HG03439 (cell line): ENCODE measurements around the gene MUC5AC.
"Not testable (repeated sequence)": the region's sequence is repeated elsewhere in the genome, so short reads cannot be mapped to it uniquely, and the experiment has no call there.

Experiments used
- ATAC-seq: cut with Tn5 transposase; IDR thresholded peaks from one replicate; pipeline ENCODE4 v1.9.1; 2021; ENCODE audit warnings: mild to moderate bottlenecking, moderate library complexity; ENCODE audit not compliant: unreplicated experiment

MUC5AC gene

GRCh38 chr11:1140642-1141490 lies 16.9 kb upstream of the MUC5AC start:
- ATAC-seq: no peak

GRCh38 chr11:1146365-1146764 lies 11.4 kb upstream of the MUC5AC start:
- no peak for ATAC-seq

GRCh38 chr11:1147792-1148191 lies 10.0 kb upstream of the MUC5AC start:
- no peak for ATAC-seq

GRCh38 chr11:1148752-1149180 lies 9.0 kb upstream of the MUC5AC start:
- ATAC-seq: no peak

GRCh38 chr11:1149545-1149944 lies 8.2 kb upstream of the MUC5AC start:
- ATAC-seq: no peak

GRCh38 chr11:1150116-1150515 lies 7.6 kb upstream of the MUC5AC start:
- ATAC-seq: no peak

- ATAC-seq: no peak
Measured at GRCh38 chr11:1150769-1151365, 6.9 kb upstream of the MUC5AC start.

GRCh38 chr11:1151366-1152315 lies 6.1 kb upstream of the MUC5AC start:
- no peak for ATAC-seq

- ATAC-seq: no peak
Measured at GRCh38 chr11:1152316-1153104, 5.2 kb upstream of the MUC5AC start.

- ATAC-seq: no peak
Measured at GRCh38 chr11:1153105-1153950, 4.4 kb upstream of the MUC5AC start.

- no peak for ATAC-seq
Measured at GRCh38 chr11:1153951-1154493, 3.7 kb upstream of the MUC5AC start.

- ATAC-seq: not testable (repeated sequence)
Measured at GRCh38 chr11:1154656-1155055, 3.1 kb upstream of the MUC5AC start.

- ATAC-seq: no peak
Measured at GRCh38 chr11:1155274-1155693, 2.5 kb upstream of the MUC5AC start.

- no peak for ATAC-seq
Measured at GRCh38 chr11:1156506-1157340, 1.0 kb upstream of the MUC5AC start.

GRCh38 chr11:1157341-1157644 lies 460 bp upstream of the MUC5AC start:
- no peak for ATAC-seq

- no peak for ATAC-seq
Measured at GRCh38 chr11:1158681-1159487, 1.1 kb downstream of the MUC5AC start.

GRCh38 chr11:1159488-1160220 lies 1.9 kb downstream of the MUC5AC start:
- not testable (repeated sequence) for ATAC-seq
